ENCODE measurements around the gene ATP13A5. TPM values are rescaled to one million over a fixed set of nuclear protein-coding genes. Genes with fewer than 3 reads are reported as not detected.
A peak's percentile ranks its signal among the peaks of the same experiment; 100 is the strongest.

The ATP13A5 gene
- total RNA-seq, 2 donors from 2014 or later: 0.59 TPM; not detected in 1

DNA sequence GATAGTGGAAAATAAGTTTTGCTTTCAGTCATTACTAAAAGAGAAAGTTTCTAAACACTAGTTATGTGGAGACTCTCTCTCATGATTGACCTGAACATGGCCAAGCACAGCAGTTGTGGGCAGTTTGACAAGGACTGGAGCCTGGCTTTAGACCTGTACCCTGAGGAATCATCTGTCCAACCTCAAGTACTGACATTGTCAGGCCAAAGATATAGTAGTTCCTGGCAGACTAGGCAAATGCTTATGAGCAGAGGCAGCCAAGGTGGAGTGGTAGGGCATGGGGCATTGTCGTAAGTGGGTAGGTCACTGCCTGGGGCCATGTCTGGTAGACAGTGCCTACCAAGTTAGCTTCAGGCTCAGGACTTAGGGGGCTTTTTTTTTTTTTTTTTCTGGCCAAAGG lies 116.6 kb downstream of the ATP13A5 start:
- 94% methylated on average over 1 of the region's 1 CpG; no CpG with 5 or more reads in 1 of the 2 experiments for WGBS, 2 experiments (ENCODE audit: insufficient coverage in 1 of 2, insufficient read length in 1 of 2)
- Mint-ChIP-seq H3K4me3 (no peak overlapping the region), H3K4me1 (no peaks in the 10 kb centered on the region), H3K9me3 (no peaks in the 10 kb centered on the region), H3K27me3 (ENCODE audit: insufficient read depth) (no peaks in the 10 kb centered on the region), H3K27ac (peak overlapping the region; percentile 2), H3K36me3 (ENCODE audit: low read depth) (peaks cover 10% of the 10 kb centered on the region)
- no peaks in the 10 kb centered on the region for H3K4me1 ChIP-seq (ENCODE audit: control insufficient read depth, insufficient read depth, low read length)
- no peaks in the 10 kb centered on the region for H3K36me3 ChIP-seq (ENCODE audit: control insufficient read depth, insufficient read depth, low read length)
- no peaks in the 10 kb centered on the region for H3K27me3 ChIP-seq (ENCODE audit: control insufficient read depth, insufficient read depth, low read length, poor library complexity, severe bottlenecking)
- DNase-seq: no peak
- TF ChIP-seq, protein P1, sequence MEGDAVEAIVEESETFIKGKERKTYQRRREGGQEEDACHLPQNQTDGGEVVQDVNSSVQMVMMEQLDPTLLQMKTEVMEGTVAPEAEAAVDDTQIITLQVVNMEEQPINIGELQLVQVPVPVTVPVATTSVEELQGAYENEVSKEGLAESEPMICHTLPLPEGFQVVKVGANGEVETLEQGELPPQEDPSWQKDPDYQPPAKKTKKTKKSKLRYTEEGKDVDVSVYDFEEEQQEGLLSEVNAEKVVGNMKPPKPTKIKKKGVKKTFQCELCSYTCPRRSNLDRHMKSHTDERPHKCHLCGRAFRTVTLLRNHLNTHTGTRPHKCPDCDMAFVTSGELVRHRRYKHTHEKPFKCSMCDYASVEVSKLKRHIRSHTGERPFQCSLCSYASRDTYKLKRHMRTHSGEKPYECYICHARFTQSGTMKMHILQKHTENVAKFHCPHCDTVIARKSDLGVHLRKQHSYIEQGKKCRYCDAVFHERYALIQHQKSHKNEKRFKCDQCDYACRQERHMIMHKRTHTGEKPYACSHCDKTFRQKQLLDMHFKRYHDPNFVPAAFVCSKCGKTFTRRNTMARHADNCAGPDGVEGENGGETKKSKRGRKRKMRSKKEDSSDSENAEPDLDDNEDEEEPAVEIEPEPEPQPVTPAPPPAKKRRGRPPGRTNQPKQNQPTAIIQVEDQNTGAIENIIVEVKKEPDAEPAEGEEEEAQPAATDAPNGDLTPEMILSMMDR (conservative IDR thresholded peaks at IDR 0.05): no peak
- no peak overlapping the region for H3K27ac ChIP-seq (ENCODE audit: low read depth, low read length)
- no peak overlapping the region for H3K4me3 ChIP-seq (ENCODE audit: low read length)
- H3K9me3 ChIP-seq (ENCODE audit: control insufficient read depth, low read length): no peaks in the 10 kb centered on the region
- no peak overlapping the region for H3K9ac ChIP-seq (ENCODE audit: extremely low read depth, low read length, poor library complexity, severe bottlenecking)

DNA sequence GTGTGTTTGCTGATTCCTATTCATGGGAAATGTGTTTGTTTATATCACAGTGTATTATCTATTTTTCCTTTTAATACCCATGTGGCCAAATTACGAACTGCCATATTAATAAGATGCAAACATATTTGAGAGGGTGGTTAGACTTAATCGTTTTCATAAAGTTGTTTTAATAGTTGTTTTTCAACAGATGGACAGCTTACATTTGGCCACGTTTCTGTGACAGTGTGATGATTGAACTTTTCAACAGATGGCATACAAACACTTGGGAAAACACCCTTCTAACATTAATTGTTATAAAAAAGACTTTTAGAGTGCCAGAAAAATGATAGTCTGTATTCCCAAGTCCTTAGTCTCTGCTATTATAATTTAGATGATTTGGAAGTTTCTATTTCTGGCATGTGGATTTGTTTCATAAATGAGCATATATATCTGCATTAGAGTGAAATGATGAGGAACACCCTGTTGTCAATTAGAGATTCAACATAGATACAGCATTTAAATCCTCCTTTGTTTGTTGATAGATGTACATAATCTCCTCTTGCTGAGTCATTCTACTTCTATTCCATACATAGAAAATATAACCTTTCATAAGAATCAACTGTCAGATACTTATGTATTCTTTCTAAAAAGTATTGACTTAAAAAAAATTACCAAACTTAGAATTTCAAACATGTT lies 124.4 kb downstream of the ATP13A5 start:
- TF ChIP-seq, protein P1 (conservative IDR thresholded peaks at IDR 0.05): no peak
- no peak for DNase-seq
- H3K27ac ChIP-seq (ENCODE audit: low read depth, low read length): no peak overlapping the region
- Mint-ChIP-seq H3K27ac (no peak overlapping the region), H3K36me3 (ENCODE audit: low read depth) (peaks cover 13% of the 10 kb centered on the region), H3K9me3 (peaks cover 14% of the 10 kb centered on the region), H3K4me3 (no peak overlapping the region), H3K4me1 (peaks cover 5% of the 10 kb centered on the region), H3K27me3 (ENCODE audit: insufficient read depth) (no peaks in the 10 kb centered on the region)
- no peaks in the 10 kb centered on the region for H3K4me1 ChIP-seq (ENCODE audit: control insufficient read depth, insufficient read depth, low read length)
- no peak overlapping the region for H3K4me3 ChIP-seq (ENCODE audit: low read length)
- no peaks in the 10 kb centered on the region for H3K36me3 ChIP-seq (ENCODE audit: control insufficient read depth, insufficient read depth, low read length)
- H3K27me3 ChIP-seq (ENCODE audit: control insufficient read depth, insufficient read depth, low read length, poor library complexity, severe bottlenecking): no peaks in the 10 kb centered on the region
- H3K9me3 ChIP-seq (ENCODE audit: control insufficient read depth, low read length): peaks cover 14% of the 10 kb centered on the region
- WGBS, 2 experiments (ENCODE audit: insufficient coverage in 1 of 2, insufficient read length in 1 of 2): 87 to 100% methylated on average over 2 to 3 of the region's 3 CpGs
- no peak overlapping the region for H3K9ac ChIP-seq (ENCODE audit: extremely low read depth, low read length, poor library complexity, severe bottlenecking)

DNA sequence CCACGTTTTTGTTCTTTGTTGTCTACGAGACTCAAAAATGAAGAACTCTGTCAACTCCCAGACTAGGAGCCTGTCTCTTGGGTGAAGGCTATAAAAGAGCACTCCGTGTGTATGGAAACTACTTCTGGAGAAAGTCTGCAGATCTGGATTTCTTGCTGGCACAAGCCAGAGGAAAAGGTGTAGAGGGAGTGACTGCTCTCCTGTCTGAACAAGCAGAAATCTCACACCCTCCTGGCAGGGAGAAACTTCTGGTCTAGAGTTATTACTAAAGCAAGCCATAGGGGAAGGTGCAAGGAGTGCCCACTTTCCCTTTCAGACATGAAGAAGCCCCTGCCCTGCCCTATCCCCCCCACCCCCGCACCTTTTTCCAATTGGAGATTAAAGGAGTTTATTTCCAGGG lies 128.1 kb downstream of the ATP13A5 start:
- 89 to 100% methylated on average over 2 to 4 of the region's 4 CpGs for WGBS, 2 experiments (ENCODE audit: insufficient coverage in 1 of 2, insufficient read length in 1 of 2)
- H3K27me3 Mint-ChIP-seq (ENCODE audit: insufficient read depth): no peaks in the 10 kb centered on the region
- H3K9ac ChIP-seq (ENCODE audit: extremely low read depth, low read length, poor library complexity, severe bottlenecking): no peak overlapping the region
- peaks cover 4% of the 10 kb centered on the region for H3K27me3 ChIP-seq (ENCODE audit: control insufficient read depth, insufficient read depth, low read length, poor library complexity, severe bottlenecking)
- no peak overlapping the region for H3K27ac ChIP-seq (ENCODE audit: low read depth, low read length)
- no peaks in the 10 kb centered on the region for H3K4me1 ChIP-seq (ENCODE audit: control insufficient read depth, insufficient read depth, low read length)
- H3K36me3 Mint-ChIP-seq (ENCODE audit: low read depth): peaks cover 6% of the 10 kb centered on the region
- TF ChIP-seq, protein P1 (conservative IDR thresholded peaks at IDR 0.05): no peak
- H3K9me3 ChIP-seq (ENCODE audit: control insufficient read depth, low read length): peaks cover 38% of the 10 kb centered on the region
- no peak overlapping the region for H3K4me3 ChIP-seq (ENCODE audit: low read length)
- H3K36me3 ChIP-seq (ENCODE audit: control insufficient read depth, insufficient read depth, low read length): no peaks in the 10 kb centered on the region
- H3K4me3 Mint-ChIP-seq: no peak overlapping the region
- peaks cover 5% of the 10 kb centered on the region for H3K4me1 Mint-ChIP-seq
- no peak for DNase-seq
- no peak overlapping the region for H3K27ac Mint-ChIP-seq
- peaks cover 39% of the 10 kb centered on the region for H3K9me3 Mint-ChIP-seq

All from endodermal cell (in vitro differentiated cells).